Measurements from ENCODE around the gene BTBD3. TPM values are rescaled to one million over a fixed set of nuclear protein-coding genes. Genes with fewer than 3 reads are reported as not detected.

Gene BTBD3
- total RNA-seq, 2 donors from 2014 or later = 81.7 to 115 TPM

- no peaks in the 10 kb centered on the region for H3K4me1 ChIP-seq (ENCODE audit: control insufficient read depth, insufficient read depth, low read length)
- no peaks in the 10 kb centered on the region for H3K36me3 ChIP-seq (ENCODE audit: control insufficient read depth, insufficient read depth, low read length)
- no peak overlapping the region for H3K4me3 Mint-ChIP-seq
- H3K27me3 Mint-ChIP-seq (ENCODE audit: insufficient read depth) = no peaks in the 10 kb centered on the region
- TF ChIP-seq CTCF (conservative IDR thresholded peaks at IDR 0.05) = no peak
- H3K9me3 ChIP-seq (ENCODE audit: control insufficient read depth, low read length) = no peaks in the 10 kb centered on the region
- no peaks in the 10 kb centered on the region for H3K36me3 Mint-ChIP-seq (ENCODE audit: low read depth)
- H3K27me3 ChIP-seq (ENCODE audit: control insufficient read depth, insufficient read depth, low read length, poor library complexity, severe bottlenecking) = no peaks in the 10 kb centered on the region
- no peak for DNase-seq
- H3K9ac ChIP-seq (ENCODE audit: extremely low read depth, low read length, poor library complexity, severe bottlenecking) = no peak overlapping the region
- H3K4me1 Mint-ChIP-seq = peaks cover 13% of the 10 kb centered on the region
- no peak overlapping the region for H3K27ac Mint-ChIP-seq
- WGBS, 2 experiments (ENCODE audit: insufficient coverage in 1 of 2, insufficient read length in 1 of 2) = 85 to 100% methylated on average over 1 to 2 of the region's 3 CpGs
- H3K27ac ChIP-seq (ENCODE audit: low read depth, low read length) = no peak overlapping the region
- no peaks in the 10 kb centered on the region for H3K9me3 Mint-ChIP-seq
- H3K4me3 ChIP-seq (ENCODE audit: low read length) = no peak overlapping the region
Observed at GRCh38 chr20:11970243-11970836, 52.6 kb downstream of the BTBD3 start.

GRCh38 chr20:11972478-11972877 is 54.8 kb downstream of the BTBD3 start:
- no peak for TF ChIP-seq CTCF (conservative IDR thresholded peaks at IDR 0.05)
- no peaks in the 10 kb centered on the region for H3K27me3 Mint-ChIP-seq (ENCODE audit: insufficient read depth)
- WGBS, 2 experiments (ENCODE audit: insufficient coverage in 1 of 2, insufficient read length in 1 of 2) = 88 to 97% methylated on average over 1 to 2 of the region's 2 CpGs
- no peaks in the 10 kb centered on the region for H3K4me1 Mint-ChIP-seq
- no peak overlapping the region for H3K27ac ChIP-seq (ENCODE audit: low read depth, low read length)
- H3K4me1 ChIP-seq (ENCODE audit: control insufficient read depth, insufficient read depth, low read length) = no peaks in the 10 kb centered on the region
- no peaks in the 10 kb centered on the region for H3K36me3 Mint-ChIP-seq (ENCODE audit: low read depth)
- no peak overlapping the region for H3K4me3 Mint-ChIP-seq
- H3K27me3 ChIP-seq (ENCODE audit: control insufficient read depth, insufficient read depth, low read length, poor library complexity, severe bottlenecking) = no peaks in the 10 kb centered on the region
- H3K9ac ChIP-seq (ENCODE audit: extremely low read depth, low read length, poor library complexity, severe bottlenecking) = no peak overlapping the region
- H3K9me3 ChIP-seq (ENCODE audit: control insufficient read depth, low read length) = peaks cover 10% of the 10 kb centered on the region
- no peak for DNase-seq
- H3K9me3 Mint-ChIP-seq = peaks cover 5% of the 10 kb centered on the region
- H3K27ac Mint-ChIP-seq = no peak overlapping the region
- H3K36me3 ChIP-seq (ENCODE audit: control insufficient read depth, insufficient read depth, low read length) = no peaks in the 10 kb centered on the region
- H3K4me3 ChIP-seq (ENCODE audit: low read length) = no peak overlapping the region
